GM12873 (cell line): ENCODE data around the gene CRYZL1.

ENCODE experiments used
- TF ChIP-seq, protein P1 (sequence below): IDR thresholded peaks from 2 replicates; pipeline ENCODE4 v1.5.1; 2012; ENCODE audit warnings: low read depth, mild to moderate bottlenecking, moderate library complexity, low read length, control low read depth; ENCODE audit not compliant: insufficient read depth; ENCODE audit errors: missing control alignments

Gene CRYZL1

GRCh38 chr21:33668620-33669019, 27.1 kb upstream of the CRYZL1 start:
- TF ChIP-seq, protein P1, sequence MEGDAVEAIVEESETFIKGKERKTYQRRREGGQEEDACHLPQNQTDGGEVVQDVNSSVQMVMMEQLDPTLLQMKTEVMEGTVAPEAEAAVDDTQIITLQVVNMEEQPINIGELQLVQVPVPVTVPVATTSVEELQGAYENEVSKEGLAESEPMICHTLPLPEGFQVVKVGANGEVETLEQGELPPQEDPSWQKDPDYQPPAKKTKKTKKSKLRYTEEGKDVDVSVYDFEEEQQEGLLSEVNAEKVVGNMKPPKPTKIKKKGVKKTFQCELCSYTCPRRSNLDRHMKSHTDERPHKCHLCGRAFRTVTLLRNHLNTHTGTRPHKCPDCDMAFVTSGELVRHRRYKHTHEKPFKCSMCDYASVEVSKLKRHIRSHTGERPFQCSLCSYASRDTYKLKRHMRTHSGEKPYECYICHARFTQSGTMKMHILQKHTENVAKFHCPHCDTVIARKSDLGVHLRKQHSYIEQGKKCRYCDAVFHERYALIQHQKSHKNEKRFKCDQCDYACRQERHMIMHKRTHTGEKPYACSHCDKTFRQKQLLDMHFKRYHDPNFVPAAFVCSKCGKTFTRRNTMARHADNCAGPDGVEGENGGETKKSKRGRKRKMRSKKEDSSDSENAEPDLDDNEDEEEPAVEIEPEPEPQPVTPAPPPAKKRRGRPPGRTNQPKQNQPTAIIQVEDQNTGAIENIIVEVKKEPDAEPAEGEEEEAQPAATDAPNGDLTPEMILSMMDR: no peak

DNA sequence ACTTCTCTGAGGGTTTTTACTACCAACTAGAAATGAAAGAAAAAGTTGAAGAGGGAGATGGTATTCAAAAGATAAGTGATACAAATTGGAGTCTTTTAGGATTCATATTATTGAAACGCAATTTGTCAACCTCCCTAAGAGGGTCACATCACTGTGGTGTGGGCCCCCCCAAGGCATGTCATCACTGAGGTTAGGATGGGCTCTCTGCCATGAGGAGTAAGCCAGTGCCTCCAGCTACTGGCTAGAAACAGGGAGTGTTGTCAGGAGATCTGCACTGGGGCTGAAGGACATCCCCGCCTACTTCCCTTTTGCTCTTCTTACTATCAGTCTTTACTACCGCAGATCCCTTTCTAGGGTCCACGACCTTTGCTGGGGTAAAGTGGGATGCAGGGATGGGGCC, 26.6 kb upstream of the CRYZL1 start:
- TF ChIP-seq, protein P1: no peak

- TF ChIP-seq, protein P1: no peak
Measured at GRCh38 chr21:33667636-33668035, 26.1 kb upstream of the CRYZL1 start.

DNA sequence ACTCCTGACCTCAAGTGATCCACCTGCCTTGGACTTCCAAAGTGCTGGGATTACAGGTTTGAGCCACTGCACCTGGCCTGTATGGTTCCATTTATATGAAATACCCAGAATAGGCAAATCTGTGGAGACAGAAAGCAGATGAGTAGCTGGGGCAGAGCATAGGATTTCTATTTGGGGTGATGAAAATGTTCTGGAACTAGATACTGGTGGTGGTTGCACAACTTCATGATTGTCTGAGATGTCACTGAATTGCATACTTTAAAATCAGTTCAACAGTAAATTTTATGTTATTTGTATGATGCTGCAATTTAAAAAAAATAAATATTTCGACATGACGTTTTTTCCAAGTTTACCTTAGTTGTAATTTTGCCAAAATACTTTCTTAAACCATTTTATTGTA, 24.6 kb upstream of the CRYZL1 start:
- TF ChIP-seq, protein P1: no peak

DNA sequence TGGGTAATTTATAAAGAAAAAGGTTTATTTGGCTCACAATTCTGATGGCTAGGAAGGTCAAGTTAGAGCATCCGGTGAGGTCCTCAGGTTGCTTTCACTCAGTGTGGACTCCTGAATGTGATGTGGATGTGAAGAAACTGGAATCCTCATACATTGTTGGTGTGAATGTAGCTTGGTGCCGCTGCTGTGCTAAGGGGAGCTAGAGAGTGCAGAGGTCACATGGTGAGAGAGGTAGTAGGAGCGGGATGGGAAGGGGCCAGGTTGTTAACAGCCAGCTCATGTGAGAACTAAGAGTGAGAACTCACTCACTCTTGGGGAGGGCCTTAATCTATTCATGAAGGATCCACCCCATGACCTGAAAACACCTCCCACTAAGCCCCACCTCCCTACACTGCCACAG, 22.6 kb upstream of the CRYZL1 start:
- TF ChIP-seq, protein P1: no peak

GRCh38 chr21:33663241-33663640, 21.7 kb upstream of the CRYZL1 start:
- TF ChIP-seq, protein P1: no peak

GRCh38 chr21:33662046-33662445, 20.5 kb upstream of the CRYZL1 start:
- TF ChIP-seq, protein P1: no peak
